GM23338 (cell line): Measurements from ENCODE around the gene UTP11. TPM values are rescaled to one million over a fixed set of nuclear protein-coding genes. Genes with fewer than 3 reads are reported as not detected.

ENCODE experiments used
- ATAC-seq: fragments of 200-7000 bp; cut with Tn5 transposase; 3 replicates; pipeline ENCODE4 v1.9.1; 2020
- DNase-seq: peaks from one replicate; pipeline ENCODE4 v3.0.0-alpha.2; 2015; ENCODE audit warnings: low spot score
- H2AFZ ChIP-seq: fragments of 200-600 bp; sonication (generic); 2 replicates; pipeline ENCODE4 v1.8.0; 2016; ENCODE audit warnings: antibody characterized with exemption, mild to moderate bottlenecking, moderate library complexity
- H3F3A ChIP-seq: fragments of 200-600 bp; sonication (generic); replicated peaks from 2 replicates; pipeline ENCODE4 v1.8.0; 2017; ENCODE audit warnings: antibody characterized with exemption, mixed run types, low read depth
- H3K27ac ChIP-seq: fragments of 200-600 bp; sonication (generic); 2 replicates; pipeline ENCODE4 v1.6.1; 2016; ENCODE audit warnings: low read depth
- H3K27me3 ChIP-seq: fragments of 200-600 bp; sonication (generic); 2 replicates; pipeline ENCODE4 v1.8.0; 2016; ENCODE audit warnings: mild to moderate bottlenecking, mixed run types, moderate library complexity; ENCODE audit not compliant: insufficient read depth
- H3K36me3 ChIP-seq: fragments of 200-600 bp; sonication (generic); 2 replicates; pipeline ENCODE4 v1.8.0; 2016; ENCODE audit warnings: mild to moderate bottlenecking; ENCODE audit not compliant: insufficient read depth
- H3K4me1 ChIP-seq: fragments of 200-600 bp; sonication (generic); 2 replicates; pipeline ENCODE4 v1.8.0; 2016; ENCODE audit warnings: mild to moderate bottlenecking, moderate library complexity; ENCODE audit not compliant: insufficient read depth
- H3K4me2 ChIP-seq: fragments of 200-600 bp; sonication (generic); 2 replicates; pipeline ENCODE4 v1.7.1; 2017; ENCODE audit warnings: mixed run types
- H3K4me3 ChIP-seq: fragments of 200-600 bp; sonication (generic); 2 replicates; pipeline ENCODE4 v1.6.1; 2016; ENCODE audit warnings: mixed run types
- H3K79me2 ChIP-seq: fragments of 200-600 bp; sonication (generic); replicated peaks from 2 replicates; pipeline ENCODE4 v1.8.0; 2017; ENCODE audit warnings: mild to moderate bottlenecking; ENCODE audit not compliant: insufficient read depth
- H3K9me2 ChIP-seq: fragments of 200-600 bp; sonication (generic); 2 replicates; pipeline ENCODE4 v1.8.0; 2017; ENCODE audit not compliant: insufficient read depth
- H4K20me1 ChIP-seq: fragments of 200-600 bp; sonication (generic); replicated peaks from 2 replicates; pipeline ENCODE4 v1.8.0; 2017; ENCODE audit warnings: mild to moderate bottlenecking; ENCODE audit not compliant: insufficient read depth
- H3K27ac Mint-ChIP-seq: 2 replicates; pipeline ENCODE4 v1.8.0; 2020; ENCODE audit warnings: inconsistent platforms, mild to moderate bottlenecking, moderate library complexity, mixed read lengths
- H3K27me3 Mint-ChIP-seq: 3 replicates; pipeline ENCODE4 v1.8.0; 2022; ENCODE audit warnings: low read depth, mild to moderate bottlenecking, moderate library complexity, mixed read lengths, inconsistent platforms; ENCODE audit not compliant: insufficient read depth, poor library complexity
- H3K36me3 Mint-ChIP-seq: 3 replicates; pipeline ENCODE4 v1.8.0; 2021; ENCODE audit warnings: low read depth, mild to moderate bottlenecking, inconsistent platforms, moderate library complexity, mixed read lengths
- H3K4me1 Mint-ChIP-seq: 3 replicates; pipeline ENCODE4 v1.8.0; 2020; ENCODE audit warnings: mild to moderate bottlenecking, inconsistent platforms, mixed read lengths
- H3K4me3 Mint-ChIP-seq: 3 replicates; pipeline ENCODE4 v1.8.0; 2021; ENCODE audit warnings: moderate library complexity, mild to moderate bottlenecking, inconsistent platforms, mixed read lengths
- H3K9me3 Mint-ChIP-seq: 3 replicates; pipeline ENCODE4 v1.8.0; 2020; ENCODE audit warnings: moderate library complexity, mild to moderate bottlenecking, inconsistent platforms, mixed read lengths
- CTCF ChIP-seq, 2 experiments: fragments of 200-600 bp in 1 of 2; sonication (generic) in 1 of 2; conservative IDR thresholded peaks; 2 replicates each; pipeline versions ENCODE4 v1.5.1 to v1.6.1; 2016 to 2017; ENCODE audit warnings: antibody characterized with exemption in 2 of 2, low read depth in 2 of 2, mild to moderate bottlenecking in 2 of 2, moderate library complexity in 1 of 2
- EZH2 ChIP-seq: fragments of 200-600 bp; sonication (generic); IDR thresholded peaks from one replicate; pipeline ENCODE4 v1.8.0; 2017; ENCODE audit warnings: antibody characterized with exemption, mild to moderate bottlenecking, low read depth; ENCODE audit not compliant: unreplicated experiment
- EZH2phosphoT487 ChIP-seq: fragments of 200-600 bp; sonication (generic); IDR thresholded peaks from one replicate; pipeline ENCODE4 v1.8.1; 2018; ENCODE audit warnings: antibody characterized with exemption; ENCODE audit not compliant: unreplicated experiment
- JUNB ChIP-seq: IDR thresholded peaks from one replicate; pipeline ENCODE4 v1.6.1; 2016; ENCODE audit warnings: antibody characterized with exemption; ENCODE audit not compliant: unreplicated experiment
- NANOG ChIP-seq: IDR thresholded peaks from 2 replicates; pipeline ENCODE4 v1.6.1; 2016; ENCODE audit warnings: antibody characterized with exemption, borderline replicate concordance
- POLR2AphosphoS5 ChIP-seq: IDR thresholded peaks from 2 replicates; pipeline ENCODE4 v1.6.1; 2016; ENCODE audit warnings: antibody characterized with exemption, low read depth
- STAT1 ChIP-seq: IDR thresholded peaks from one replicate; pipeline ENCODE4 v1.6.1; 2016; ENCODE audit warnings: antibody characterized with exemption; ENCODE audit not compliant: unreplicated experiment
- ZNF331 ChIP-seq: fragments of 250-450 bp; sonication (Bioruptor Pico); IDR thresholded peaks from 2 replicates; pipeline ENCODE4 v1.5.0; 2020; ENCODE audit warnings: low read depth, mild to moderate bottlenecking, moderate library complexity
- polyA plus RNA-seq: library from polyadenylated mRNA; unstranded; fragments of >200 nt; fragmentation: Nextera tagmentation; extraction: Ambion mirVana; gene quantifications from 2 replicates; pipeline ENCODE4 v1.2.1, GENCODE V29; 2016
- total RNA-seq: library from RNA; depleted of rRNA; stranded (reverse); fragments of >200 nt; shearing (Covaris generic); gene quantifications from 2 replicates; pipeline ENCODE4 v1.2.3, GENCODE V29; 2014
- TF ChIP-seq, protein P1 (sequence below): IDR thresholded peaks from one replicate; pipeline ENCODE4 v1.6.1; 2018; ENCODE audit warnings: antibody characterized with exemption; ENCODE audit not compliant: unreplicated experiment

The UTP11 gene
- total and polyA plus RNA-seq, 2 experiments from 2014 or later, result 67.8 to 105 TPM

DNA sequence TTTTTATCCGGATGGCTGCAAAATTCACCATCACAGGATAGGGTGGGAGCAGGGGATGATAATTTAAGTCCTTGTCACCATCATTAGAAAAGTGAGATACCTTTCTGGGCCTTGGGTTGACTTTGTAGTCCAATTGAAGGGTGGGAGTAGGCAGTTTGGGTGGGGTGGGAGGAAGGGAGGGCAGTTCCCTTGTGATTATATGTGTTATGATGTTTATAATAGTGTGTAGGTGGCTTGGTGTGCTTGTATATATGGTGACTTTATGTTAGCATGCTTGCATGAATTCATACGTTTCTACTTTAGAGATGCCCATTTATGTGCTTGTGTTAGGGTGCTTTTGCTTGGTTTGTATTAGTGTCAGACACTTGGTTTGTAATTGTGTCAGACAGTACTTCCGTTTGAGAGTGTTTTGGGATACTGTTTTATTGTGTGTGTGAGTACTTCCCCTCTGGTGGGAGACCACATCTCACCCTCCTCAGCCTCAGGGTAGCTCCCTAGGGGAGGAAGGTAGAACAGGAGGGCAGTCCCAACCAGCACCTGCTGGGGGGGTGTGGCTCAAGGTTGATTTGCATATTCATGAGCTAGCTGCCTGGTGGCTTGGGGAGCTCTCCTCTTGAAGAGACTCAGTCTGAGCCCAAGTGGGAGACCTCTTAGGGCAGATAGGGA, 40.3 kb downstream of the UTP11 start:
- ATAC-seq, result peak; percentile 94
- Histone ChIP-seq H3K27ac (no peak overlapping the region), H4K20me1 (peaks cover 3% of the 10 kb centered on the region; the same call in 1 of the 2 replicates), H3K36me3 (no peaks in the 10 kb centered on the region), H3K27me3 (peaks cover 18% of the 10 kb centered on the region), H3F3A (no peaks in the 10 kb centered on the region; the same call in 1 of the 2 replicates), H3K4me2 (peak overlapping the region; percentile 33; the same call in 1 of the 2 replicates), H3K4me3 (no peak overlapping the region), H3K4me1 (peaks cover 21% of the 10 kb centered on the region), H3K79me2 (no peaks in the 10 kb centered on the region; the same call in 1 of the 2 replicates), H2AFZ (no peak overlapping the region), H3K9me2 (no peaks in the 10 kb centered on the region)
- H3K4me1 Mint-ChIP-seq, result peaks cover 49% of the 10 kb centered on the region
- no peak overlapping the region for H3K27ac Mint-ChIP-seq
- TF ChIP-seq EZH2phosphoT487 (no peak), ZNF331 (CRISPR knock-in tag) (no peak), NANOG (no peak), JUNB (no peak), CTCF (conservative IDR thresholded peaks at IDR 0.05; ENCODE audit: low read depth in 2 of 2) (no peak), POLR2AphosphoS5 (no peak), EZH2 (no peak), STAT1 (no peak)
- TF ChIP-seq, protein P1, sequence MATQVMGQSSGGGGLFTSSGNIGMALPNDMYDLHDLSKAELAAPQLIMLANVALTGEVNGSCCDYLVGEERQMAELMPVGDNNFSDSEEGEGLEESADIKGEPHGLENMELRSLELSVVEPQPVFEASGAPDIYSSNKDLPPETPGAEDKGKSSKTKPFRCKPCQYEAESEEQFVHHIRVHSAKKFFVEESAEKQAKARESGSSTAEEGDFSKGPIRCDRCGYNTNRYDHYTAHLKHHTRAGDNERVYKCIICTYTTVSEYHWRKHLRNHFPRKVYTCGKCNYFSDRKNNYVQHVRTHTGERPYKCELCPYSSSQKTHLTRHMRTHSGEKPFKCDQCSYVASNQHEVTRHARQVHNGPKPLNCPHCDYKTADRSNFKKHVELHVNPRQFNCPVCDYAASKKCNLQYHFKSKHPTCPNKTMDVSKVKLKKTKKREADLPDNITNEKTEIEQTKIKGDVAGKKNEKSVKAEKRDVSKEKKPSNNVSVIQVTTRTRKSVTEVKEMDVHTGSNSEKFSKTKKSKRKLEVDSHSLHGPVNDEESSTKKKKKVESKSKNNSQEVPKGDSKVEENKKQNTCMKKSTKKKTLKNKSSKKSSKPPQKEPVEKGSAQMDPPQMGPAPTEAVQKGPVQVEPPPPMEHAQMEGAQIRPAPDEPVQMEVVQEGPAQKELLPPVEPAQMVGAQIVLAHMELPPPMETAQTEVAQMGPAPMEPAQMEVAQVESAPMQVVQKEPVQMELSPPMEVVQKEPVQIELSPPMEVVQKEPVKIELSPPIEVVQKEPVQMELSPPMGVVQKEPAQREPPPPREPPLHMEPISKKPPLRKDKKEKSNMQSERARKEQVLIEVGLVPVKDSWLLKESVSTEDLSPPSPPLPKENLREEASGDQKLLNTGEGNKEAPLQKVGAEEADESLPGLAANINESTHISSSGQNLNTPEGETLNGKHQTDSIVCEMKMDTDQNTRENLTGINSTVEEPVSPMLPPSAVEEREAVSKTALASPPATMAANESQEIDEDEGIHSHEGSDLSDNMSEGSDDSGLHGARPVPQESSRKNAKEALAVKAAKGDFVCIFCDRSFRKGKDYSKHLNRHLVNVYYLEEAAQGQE, result no peak
- peaks cover 18% of the 10 kb centered on the region for H3K27me3 Mint-ChIP-seq
- no peak overlapping the region for H3K4me3 Mint-ChIP-seq
- H3K9me3 Mint-ChIP-seq, result no peaks in the 10 kb centered on the region
- peak; percentile 83 for DNase-seq
- H3K36me3 Mint-ChIP-seq, result 0 out of 3 replicates have a peak, but pooled peaks cover 2% of the 10 kb centered on the region
